Skin of body (tissue), 2 donors: ENCODE data around the gene TMPRSS4. TPM values are rescaled to one million over a fixed set of nuclear protein-coding genes. Genes with fewer than 3 reads are reported as not detected.
"Not testable (repeated sequence)": the region's sequence is repeated elsewhere in the genome, so short reads cannot be mapped to it uniquely, and the experiment has no call there.

ENCODE experiments used
- DNase-seq: peaks from one replicate; lab custom pipeline; 2025; lab: John Stamatoyannopoulos, UW
- total RNA-seq: library from RNA; depleted of rRNA; stranded (reverse); fragments of >200 nt; gene quantifications from one replicate; pipeline ENCODE4 v1.2.3, GENCODE V29; 2014

Gene TMPRSS4
- total RNA-seq, 1 donor from 2014 or later, result 2.5 TPM

DNA sequence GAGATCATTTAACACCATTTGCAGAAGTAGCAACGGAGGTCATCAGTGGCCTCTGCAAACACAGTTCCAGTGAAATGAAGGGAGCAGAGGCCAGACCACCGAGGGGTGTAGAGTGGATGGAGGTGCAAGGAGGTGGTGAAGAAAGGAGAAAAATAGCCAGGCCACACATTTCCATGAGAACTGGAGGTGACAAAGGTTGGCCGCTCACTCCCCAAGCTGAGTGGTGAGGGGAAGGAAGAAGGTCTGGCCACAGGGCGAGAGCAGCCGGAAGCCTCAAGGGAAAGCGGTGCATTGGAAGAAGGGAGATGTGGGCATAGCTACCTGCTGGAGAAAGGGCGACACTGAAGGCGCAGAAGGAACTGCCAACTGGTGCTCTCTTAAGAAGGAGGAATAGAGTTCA, 20.1 kb upstream of the TMPRSS4 start:
- DNase-seq, result no peak

DNA sequence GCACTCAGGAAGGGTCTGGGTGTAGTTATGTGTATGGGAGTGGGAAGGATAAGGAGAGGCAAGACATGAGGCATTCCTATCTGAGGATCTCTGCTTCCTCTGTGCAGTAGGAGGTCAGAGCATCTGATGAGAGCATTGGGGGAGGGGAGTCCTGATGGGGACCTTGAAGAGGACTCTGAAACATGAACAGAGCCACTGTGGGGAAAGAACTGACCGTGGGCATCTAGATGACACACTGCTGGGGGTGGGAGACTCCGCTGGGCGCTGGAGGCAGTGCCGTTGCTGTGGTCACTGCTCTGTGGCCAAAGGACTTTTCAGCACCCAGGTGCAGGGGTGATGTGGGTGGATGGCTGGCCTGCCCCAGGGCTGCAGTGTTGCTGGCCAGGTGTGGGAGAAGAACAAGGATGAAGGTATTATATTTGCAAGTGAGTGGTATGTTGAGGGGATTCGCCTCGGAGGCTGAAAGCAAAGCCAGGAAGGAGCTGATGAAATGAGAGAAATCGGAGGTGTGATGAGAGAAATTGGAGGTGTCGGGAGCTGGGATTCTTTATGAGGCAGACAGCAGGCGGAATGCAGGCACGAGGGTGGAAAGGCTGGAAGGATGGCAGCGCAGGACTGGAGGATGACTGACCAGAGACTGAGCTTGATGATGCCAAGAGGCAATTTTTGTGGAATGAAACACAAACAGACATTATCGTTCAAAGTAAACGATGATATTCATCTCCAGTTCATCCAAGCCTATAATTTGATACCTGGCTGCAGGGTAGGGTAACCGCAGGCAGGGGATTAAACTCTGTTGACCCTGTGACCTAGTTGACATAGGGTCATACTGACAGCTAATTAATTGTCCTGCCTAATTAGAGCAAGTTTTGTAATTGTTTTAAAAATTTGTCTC, 19.4 kb upstream of the TMPRSS4 start:
- no peak for DNase-seq

GRCh38 chr11:118058311-118059245, 18.3 kb upstream of the TMPRSS4 start:
- DNase-seq, result no peak

GRCh38 chr11:118059246-118059940, 17.5 kb upstream of the TMPRSS4 start:
- no peak for DNase-seq

GRCh38 chr11:118060081-118060661, 16.7 kb upstream of the TMPRSS4 start:
- no peak for DNase-seq

GRCh38 chr11:118060869-118061268, 16.0 kb upstream of the TMPRSS4 start:
- DNase-seq, result no peak

GRCh38 chr11:118061586-118062125, 15.2 kb upstream of the TMPRSS4 start:
- DNase-seq, result no peak

GRCh38 chr11:118062181-118062580, 14.7 kb upstream of the TMPRSS4 start:
- not testable (repeated sequence) for DNase-seq

DNA sequence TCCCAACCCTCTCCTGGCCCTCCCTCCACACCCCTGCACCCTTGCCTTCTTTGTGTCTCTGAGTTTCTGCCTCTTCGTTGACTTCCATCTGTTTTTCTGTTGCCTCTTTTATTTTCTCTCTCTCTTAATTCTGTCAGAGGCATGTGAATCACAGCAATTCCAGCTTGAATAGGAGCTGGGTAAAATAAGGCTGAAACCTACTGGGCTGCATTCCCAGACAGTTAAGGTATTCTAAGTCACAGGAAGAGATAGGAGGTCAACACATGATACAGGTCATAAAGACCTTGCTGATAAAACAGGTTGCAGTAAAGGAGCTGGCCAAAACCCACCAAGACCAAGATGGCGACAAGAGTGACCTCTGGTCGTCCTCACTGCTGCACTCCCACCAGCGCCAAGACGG, 14.2 kb upstream of the TMPRSS4 start:
- DNase-seq, result not testable (repeated sequence)

- DNase-seq, result no peak
These were observed 11.9 kb upstream of the TMPRSS4 start for GRCh38 chr11:118064956-118065355.

- DNase-seq, result no peak
These were observed 11.5 kb upstream of the TMPRSS4 start for GRCh38 chr11:118065384-118065783.

- DNase-seq, result no peak
These were observed 9.9 kb upstream of the TMPRSS4 start for GRCh38 chr11:118067006-118067405.

DNA sequence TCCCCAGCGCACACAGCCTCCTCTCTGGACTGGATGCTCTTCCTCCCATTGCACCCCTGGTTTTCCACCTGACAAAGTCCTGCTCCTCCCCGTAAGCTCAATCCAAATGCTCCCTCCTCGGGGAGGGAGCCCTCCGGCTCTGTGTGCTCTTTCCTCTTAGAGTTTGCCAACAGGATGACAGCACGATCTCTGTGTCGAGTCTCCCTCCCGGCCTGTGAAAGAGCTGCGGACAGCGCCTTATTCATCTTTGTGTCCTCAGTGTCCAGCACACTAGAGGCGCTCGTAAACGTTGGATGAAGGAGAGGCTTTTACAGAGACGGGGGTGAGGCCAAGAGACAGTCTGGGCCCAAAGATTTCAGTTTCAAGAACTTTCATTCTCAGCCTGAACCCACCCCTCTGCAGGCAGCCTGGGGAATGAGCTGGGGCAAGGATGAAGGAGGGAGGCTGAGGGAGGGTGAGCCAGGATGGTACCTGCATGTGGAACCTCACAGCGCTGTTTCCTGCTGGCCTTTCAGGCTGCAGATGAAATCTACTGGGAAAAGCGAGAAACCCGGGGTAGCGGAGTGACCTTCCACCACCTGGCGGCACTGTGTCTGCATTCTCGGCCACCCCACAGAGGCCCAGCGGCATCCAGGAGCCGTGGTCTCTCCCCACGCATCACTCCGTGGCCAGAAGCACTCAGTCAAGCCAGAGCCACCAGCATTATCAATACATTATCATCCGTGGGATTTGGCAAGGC, 8.5 kb upstream of the TMPRSS4 start:
- DNase-seq, result no peak

DNA sequence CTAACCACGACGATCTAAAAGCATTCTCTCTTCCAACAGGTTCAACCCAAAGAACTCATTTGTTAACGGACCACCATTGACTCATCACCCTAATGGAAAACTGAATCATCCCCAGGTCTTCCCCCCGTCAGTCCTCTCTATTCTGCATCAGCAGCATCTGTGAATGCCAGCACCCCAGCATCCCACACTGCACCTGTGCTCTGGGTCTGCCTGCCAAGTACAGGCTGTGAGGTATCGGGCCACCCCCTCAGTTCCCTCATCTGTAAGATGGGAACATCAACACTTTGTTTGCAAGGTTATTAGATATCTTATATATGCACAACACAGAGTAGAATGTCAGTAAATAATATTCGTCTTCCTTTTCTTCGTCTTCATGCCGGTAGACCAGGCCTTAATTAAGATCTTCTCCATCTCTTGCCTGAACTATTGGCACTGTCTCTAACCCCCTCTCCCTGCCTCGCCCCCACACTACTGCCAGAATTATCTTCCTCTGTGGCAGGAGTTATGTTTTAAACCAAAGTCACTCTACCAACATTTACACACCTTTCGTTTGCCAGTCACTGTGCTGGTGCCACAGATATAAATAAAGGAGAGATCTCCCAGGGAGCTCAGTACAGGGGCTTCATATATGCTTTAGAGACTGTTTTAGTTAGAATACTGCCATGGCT, 7.8 kb upstream of the TMPRSS4 start:
- no peak for DNase-seq

DNA sequence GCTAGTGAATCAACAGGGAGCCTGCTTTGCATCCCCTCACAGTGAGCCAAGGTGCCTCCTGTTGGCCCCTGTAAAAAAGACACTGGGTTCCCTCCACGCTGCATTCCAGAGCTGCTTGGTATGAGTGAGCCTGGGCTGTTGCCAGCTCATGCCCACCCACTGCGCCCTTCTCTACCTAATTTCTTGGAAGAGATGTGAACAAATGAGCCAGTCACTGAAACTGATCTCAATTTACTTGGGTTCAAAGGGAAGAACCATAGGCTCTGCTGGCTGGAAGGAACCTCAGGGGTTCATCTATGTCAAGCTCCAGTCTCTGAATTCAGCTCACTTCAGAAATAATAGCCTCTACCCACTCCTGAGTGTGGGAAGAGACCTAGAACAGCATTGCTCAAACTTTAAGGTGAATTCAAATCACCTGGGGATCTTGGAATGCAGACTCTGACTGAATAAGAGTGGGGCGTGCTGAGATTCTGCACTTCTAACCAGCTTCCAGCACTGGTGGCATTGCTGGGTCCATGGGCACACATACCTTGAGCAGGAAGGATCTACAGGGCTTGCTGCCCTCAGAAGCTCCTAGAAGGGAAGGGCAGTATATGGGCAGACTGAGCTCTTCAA, 5.4 kb upstream of the TMPRSS4 start:
- no peak for DNase-seq

GRCh38 chr11:118073554-118073953, 3.3 kb upstream of the TMPRSS4 start:
- no peak for DNase-seq

- DNase-seq, result no peak
These were observed 2.7 kb upstream of the TMPRSS4 start for GRCh38 chr11:118074091-118074685.

DNA sequence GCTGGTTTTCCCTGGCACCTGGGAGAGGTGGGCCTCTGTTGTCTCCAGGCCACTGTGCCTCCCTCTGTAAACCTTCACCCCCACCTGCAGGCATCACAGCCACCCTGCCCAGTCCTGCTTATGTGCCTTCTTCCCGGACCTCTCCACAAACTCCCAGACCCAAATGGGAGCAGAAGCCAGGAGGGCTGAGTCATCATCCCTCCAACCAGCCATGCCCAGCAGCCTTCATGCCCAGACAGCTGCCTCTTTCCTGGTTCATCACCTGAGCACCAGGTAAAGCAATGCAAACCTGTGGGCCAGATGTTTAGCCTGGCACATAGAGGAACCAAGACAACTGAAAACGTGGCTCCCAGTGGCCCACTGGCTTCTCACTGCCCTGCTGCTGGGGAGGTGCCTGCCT, 2.1 kb upstream of the TMPRSS4 start:
- no peak for DNase-seq

GRCh38 chr11:118078911-118079411, 2.1 kb downstream of the TMPRSS4 start:
- DNase-seq, result no peak
